Activated T-helper 2 cell treated with anti-CD3 and anti-CD28 coated beads, Interferon-gamma antibody, Interleukin-2, Interleukin-4, amounts not matched to agents 10 μg/mL and 5 μg/mL and 100 μg/mL, durations not matched to agents 14 hours and 24 hours and 36 hours (primary cell): ENCODE data around the gene FBXW8. TPM values are rescaled to one million over a fixed set of nuclear protein-coding genes. Genes with fewer than 3 reads are reported as not detected.
A peak's percentile ranks its signal among the peaks of the same experiment; 100 is the strongest.

Experiments used
- DNase-seq: peaks from one replicate; pipeline ENCODE4 v3.0.0; 2021; ENCODE audit warnings: low spot score
- H3K27ac Mint-ChIP-seq: one replicate; pipeline ENCODE4 v1.8.0; 2021; ENCODE audit warnings: mixed read lengths
- H3K27me3 Mint-ChIP-seq: one replicate; pipeline ENCODE4 v1.8.0; 2021; ENCODE audit warnings: low read depth, mixed read lengths
- H3K36me3 Mint-ChIP-seq: one replicate; pipeline ENCODE4 v1.8.0; 2021; ENCODE audit warnings: low read depth, mixed read lengths
- H3K4me1 Mint-ChIP-seq: one replicate; pipeline ENCODE4 v1.8.0; 2021; ENCODE audit warnings: low read depth, mixed read lengths
- H3K4me3 Mint-ChIP-seq: one replicate; pipeline ENCODE4 v1.8.0; 2021; ENCODE audit warnings: low read depth, mild to moderate bottlenecking, moderate library complexity, mixed read lengths
- H3K9me3 Mint-ChIP-seq: one replicate; pipeline ENCODE4 v1.8.0; 2021; ENCODE audit warnings: mixed read lengths
- intact Hi-C: fragments of 100-400 bp; cut with micrococcal nuclease; formaldehyde crosslinking; loops from one replicate; pipeline ENCODE4 v1.15.1; 2023
- total RNA-seq: library from RNA; stranded (reverse); gene quantifications from 2 replicates; pipeline ENCODE4 v1.2.3, GENCODE V29; 2022

FBXW8 gene
- total RNA-seq, 1 donor from 2014 or later, result 3.3 TPM

DNA sequence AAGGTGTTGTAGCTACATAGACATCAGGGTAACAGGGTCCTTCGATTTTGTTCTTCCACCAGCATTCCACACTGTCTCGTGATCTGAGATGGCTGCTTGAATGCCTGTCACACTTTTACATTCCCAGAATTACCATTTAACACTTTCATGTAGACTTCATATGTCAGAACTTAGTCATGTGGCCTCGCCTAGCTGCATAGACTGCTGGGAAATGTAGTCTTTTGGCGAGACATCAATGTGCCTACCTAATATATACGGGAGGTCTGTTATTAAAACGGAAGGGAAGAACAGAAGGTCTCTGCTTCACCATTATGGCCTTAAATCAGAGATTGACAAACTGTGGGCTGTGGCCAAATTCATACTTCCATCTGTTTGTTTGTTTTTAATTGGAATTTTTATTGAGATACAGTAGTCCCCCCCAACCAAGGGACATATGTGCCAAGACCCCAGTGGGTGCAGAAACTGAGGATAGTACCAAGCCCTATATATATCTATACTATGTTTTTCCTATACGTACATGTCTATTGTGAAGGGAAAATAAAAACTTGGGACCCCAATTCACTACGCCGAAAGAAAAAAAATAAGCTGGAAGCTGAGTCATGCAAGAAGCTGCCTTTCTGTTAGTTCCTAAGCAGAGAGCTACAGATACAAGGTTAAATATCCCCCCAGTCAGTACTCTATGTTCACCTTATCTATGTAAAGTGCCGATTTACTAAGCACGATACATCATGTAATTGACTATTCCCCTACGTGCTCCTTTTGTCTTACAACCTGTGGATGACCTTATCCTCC, 18.2 kb upstream of the FBXW8 start:
- Mint-ChIP-seq H3K27me3 (peaks cover 15% of the 10 kb centered on the region), H3K27ac (no peak overlapping the region), H3K4me3 (no peak overlapping the region), H3K4me1 (no peaks in the 10 kb centered on the region), H3K36me3 (no peaks in the 10 kb centered on the region), H3K9me3 (no peaks in the 10 kb centered on the region)
- DNase-seq, result no peak
- intact Hi-C loops, result no loop called here

DNA sequence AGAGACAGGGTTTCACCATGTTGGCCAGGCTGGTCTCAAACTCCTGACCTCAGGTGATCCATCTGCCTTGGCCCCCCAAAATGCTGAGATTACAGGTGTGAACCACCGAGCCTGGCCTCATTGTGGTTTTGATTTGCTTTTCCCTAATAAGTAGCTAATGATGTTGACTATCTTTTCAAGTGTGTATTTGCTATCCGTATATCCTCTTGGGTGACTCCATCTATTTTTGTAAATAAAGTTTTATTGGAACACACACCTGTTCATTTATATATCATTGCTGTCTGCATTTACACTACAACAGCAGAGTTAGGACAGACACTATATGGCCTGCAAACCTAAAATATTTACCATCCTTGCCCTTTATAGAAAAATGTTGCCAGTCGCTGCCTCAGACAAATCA, 15.8 kb upstream of the FBXW8 start:
- H3K4me1 Mint-ChIP-seq, result no peaks in the 10 kb centered on the region
- no peaks in the 10 kb centered on the region for H3K36me3 Mint-ChIP-seq
- no peak for DNase-seq
- no peak overlapping the region for H3K4me3 Mint-ChIP-seq
- H3K9me3 Mint-ChIP-seq, result no peaks in the 10 kb centered on the region
- intact Hi-C loops, result no loop called here
- no peak overlapping the region for H3K27ac Mint-ChIP-seq
- H3K27me3 Mint-ChIP-seq, result peaks cover 22% of the 10 kb centered on the region

DNA sequence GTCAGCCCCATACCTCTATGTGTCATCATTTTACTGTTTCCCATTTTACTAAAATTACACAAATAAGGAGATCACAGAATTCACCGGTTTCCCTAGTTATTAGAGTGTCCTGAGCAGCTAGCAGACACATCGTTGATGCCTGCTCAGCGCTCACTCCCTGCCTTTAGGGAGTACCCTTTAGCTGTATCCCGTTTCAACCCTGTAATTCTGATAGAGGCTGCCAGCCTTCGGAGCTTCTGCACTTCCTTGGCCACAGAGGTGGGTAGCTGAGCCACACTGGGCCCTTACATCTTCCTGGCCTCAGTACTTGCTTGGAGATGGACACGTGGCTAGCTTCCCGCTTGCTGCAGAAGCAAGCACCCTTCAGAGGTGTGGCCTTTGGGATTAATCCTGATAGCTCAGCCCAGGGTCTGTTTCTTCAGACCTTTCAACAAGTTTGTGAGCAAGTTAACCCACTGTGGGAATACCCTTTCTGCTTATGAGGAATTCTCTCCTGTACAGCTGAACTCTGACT, 14.3 kb upstream of the FBXW8 start:
- no peak overlapping the region for H3K4me3 Mint-ChIP-seq
- intact Hi-C loops, result no loop called here
- DNase-seq, result no peak
- H3K36me3 Mint-ChIP-seq, result no peaks in the 10 kb centered on the region
- H3K9me3 Mint-ChIP-seq, result no peaks in the 10 kb centered on the region
- H3K27me3 Mint-ChIP-seq, result peaks cover 27% of the 10 kb centered on the region
- H3K27ac Mint-ChIP-seq, result no peak overlapping the region
- H3K4me1 Mint-ChIP-seq, result no peaks in the 10 kb centered on the region

DNA sequence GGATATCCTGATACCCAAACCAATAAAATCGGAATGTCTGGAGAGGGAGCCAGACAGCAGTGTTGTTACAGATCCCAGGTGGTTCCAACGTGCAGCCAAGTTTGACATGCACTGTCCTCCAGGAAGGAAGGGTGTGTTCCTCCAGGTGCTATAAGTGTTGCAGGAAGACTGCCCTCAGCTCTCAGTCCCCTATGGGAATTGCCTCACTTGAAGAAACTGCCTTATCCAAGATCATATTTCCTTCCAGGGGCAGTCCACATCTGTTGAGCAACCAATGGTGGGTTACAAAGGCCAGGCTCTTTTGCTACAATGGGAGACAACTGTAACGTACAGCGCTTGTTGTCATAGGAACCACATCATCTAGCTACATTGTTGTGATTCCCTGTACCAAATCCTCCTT, 13.3 kb upstream of the FBXW8 start:
- Mint-ChIP-seq H3K27me3 (peaks cover 34% of the 10 kb centered on the region), H3K27ac (no peak overlapping the region), H3K4me1 (no peaks in the 10 kb centered on the region), H3K9me3 (no peaks in the 10 kb centered on the region), H3K36me3 (no peaks in the 10 kb centered on the region), H3K4me3 (no peak overlapping the region)
- intact Hi-C loops, result no loop called here
- no peak for DNase-seq

DNA sequence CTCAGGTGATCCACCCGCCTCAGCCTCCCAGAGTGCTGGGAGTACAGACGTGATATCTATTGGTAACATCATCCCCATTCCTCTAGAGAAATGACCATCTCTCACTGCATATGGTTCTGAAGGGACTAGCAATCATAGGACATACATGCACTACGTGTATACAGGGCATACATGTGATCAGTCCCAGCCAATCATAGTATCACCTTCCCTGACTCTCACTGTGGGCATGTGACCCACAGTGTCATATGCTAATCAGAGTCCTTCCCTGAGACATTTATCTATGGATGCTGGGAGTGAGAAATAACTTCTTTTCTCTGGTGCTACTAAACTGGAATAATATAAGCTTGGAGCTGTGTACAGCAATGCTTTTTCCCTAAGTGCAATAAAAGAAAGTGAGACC, 12.1 kb upstream of the FBXW8 start:
- H3K27me3 Mint-ChIP-seq, result peaks cover 34% of the 10 kb centered on the region
- H3K9me3 Mint-ChIP-seq, result no peaks in the 10 kb centered on the region
- no peaks in the 10 kb centered on the region for H3K36me3 Mint-ChIP-seq
- no peak for DNase-seq
- no peaks in the 10 kb centered on the region for H3K4me1 Mint-ChIP-seq
- no peak overlapping the region for H3K27ac Mint-ChIP-seq
- no peak overlapping the region for H3K4me3 Mint-ChIP-seq
- intact Hi-C loops, result no loop called here

DNA sequence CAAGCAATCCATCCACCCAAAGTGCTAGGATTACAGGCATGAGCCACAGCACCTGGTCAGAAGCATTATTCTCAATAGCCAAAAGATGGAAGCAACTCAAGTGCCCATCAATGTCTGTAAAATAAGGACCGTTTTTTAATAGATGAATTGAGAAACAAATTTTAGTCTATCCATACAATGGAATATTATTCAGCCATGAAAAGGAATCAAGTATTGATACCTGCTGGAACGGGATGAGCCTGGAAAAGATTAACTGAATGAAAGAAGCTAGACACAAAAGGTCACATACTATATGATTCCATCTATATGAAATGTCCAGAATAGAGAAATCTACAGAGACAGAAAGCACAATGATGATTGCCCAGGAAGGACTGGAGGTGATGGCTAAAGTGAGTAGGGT, 9.1 kb upstream of the FBXW8 start:
- no peaks in the 10 kb centered on the region for H3K9me3 Mint-ChIP-seq
- intact Hi-C loops, result no loop called here
- DNase-seq, result no peak
- H3K36me3 Mint-ChIP-seq, result no peaks in the 10 kb centered on the region
- H3K27me3 Mint-ChIP-seq, result peaks cover 35% of the 10 kb centered on the region
- no peaks in the 10 kb centered on the region for H3K4me1 Mint-ChIP-seq
- H3K27ac Mint-ChIP-seq, result no peak overlapping the region
- no peak overlapping the region for H3K4me3 Mint-ChIP-seq

DNA sequence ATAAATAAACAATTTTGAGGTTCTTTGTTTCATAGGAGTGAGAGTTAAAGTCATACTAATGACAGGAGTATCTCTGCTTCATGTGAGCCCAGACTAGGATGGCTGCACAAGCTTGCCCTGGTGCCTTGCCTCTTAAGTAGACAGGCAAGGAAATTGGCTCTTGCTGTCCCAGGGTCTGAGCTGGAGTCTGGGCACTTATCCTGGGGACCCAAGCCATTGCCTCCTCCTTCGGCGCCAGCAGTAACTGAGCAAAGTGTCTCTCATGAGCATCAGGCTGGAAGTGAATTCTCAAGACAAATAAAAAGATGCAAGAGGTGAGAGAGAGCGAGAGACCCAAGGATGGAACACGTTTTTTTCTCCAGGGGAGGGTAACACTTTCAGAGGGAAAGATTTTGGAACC, 6.9 kb upstream of the FBXW8 start:
- Mint-ChIP-seq H3K27me3 (peaks cover 48% of the 10 kb centered on the region), H3K27ac (no peak overlapping the region), H3K9me3 (no peaks in the 10 kb centered on the region), H3K36me3 (no peaks in the 10 kb centered on the region), H3K4me3 (no peak overlapping the region), H3K4me1 (no peaks in the 10 kb centered on the region)
- DNase-seq, result no peak
- intact Hi-C loops, result no loop called here

DNA sequence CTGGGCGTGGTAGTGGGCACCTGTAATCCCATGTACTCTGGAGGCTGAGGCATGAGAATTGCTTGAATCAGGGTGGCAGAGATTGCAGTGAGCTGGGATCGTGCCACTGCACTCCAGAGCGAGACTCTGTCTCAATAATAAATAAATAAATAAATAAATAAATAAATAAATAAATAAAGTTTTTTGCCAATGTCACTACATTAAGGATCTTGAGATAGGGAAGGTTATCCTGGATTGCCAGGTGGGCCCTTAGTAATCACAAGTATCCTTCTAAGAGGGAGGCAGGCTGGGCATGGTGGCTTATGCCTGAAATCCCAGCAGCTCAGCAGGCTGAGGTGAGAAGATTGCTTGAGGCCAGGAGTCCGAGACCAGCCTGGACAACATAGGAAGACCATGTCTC, 4.5 kb upstream of the FBXW8 start:
- H3K4me3 Mint-ChIP-seq, result no peak overlapping the region
- H3K36me3 Mint-ChIP-seq, result no peaks in the 10 kb centered on the region
- H3K4me1 Mint-ChIP-seq, result peaks cover 3% of the 10 kb centered on the region
- peaks cover 4% of the 10 kb centered on the region for H3K9me3 Mint-ChIP-seq
- no peak for DNase-seq
- peaks cover 50% of the 10 kb centered on the region for H3K27me3 Mint-ChIP-seq
- intact Hi-C loops, result no loop called here
- H3K27ac Mint-ChIP-seq, result no peak overlapping the region

DNA sequence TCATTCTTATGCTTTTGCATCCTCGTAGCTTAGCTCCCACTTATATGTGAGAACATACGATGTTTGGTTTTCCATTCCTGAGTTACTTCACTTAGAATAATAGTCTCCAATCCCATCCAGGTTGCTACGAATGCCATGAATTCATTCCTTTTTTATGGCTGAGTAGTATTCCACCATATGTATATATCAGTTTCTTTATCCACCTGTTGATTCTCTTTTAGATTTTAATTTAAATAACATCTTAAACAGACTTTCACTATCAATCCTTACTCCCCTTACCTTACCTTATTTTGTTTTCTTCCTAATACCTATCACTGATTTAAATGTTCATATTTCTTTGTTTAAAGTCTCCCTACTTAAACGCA, 488 bp upstream of the FBXW8 start:
- Mint-ChIP-seq H3K4me3 (peak overlapping the region; percentile 79), H3K4me1 (peaks cover 10% of the 10 kb centered on the region), H3K27ac (peak overlapping the region; percentile 44), H3K9me3 (peaks cover 4% of the 10 kb centered on the region), H3K27me3 (peaks cover 41% of the 10 kb centered on the region), H3K36me3 (peaks cover 8% of the 10 kb centered on the region)
- no peak for DNase-seq
- intact Hi-C loops, result loop anchor here (1.0 kb wide), 1 partner anchor 12 kb away; no protein-coding TSS in a partner anchor

DNA sequence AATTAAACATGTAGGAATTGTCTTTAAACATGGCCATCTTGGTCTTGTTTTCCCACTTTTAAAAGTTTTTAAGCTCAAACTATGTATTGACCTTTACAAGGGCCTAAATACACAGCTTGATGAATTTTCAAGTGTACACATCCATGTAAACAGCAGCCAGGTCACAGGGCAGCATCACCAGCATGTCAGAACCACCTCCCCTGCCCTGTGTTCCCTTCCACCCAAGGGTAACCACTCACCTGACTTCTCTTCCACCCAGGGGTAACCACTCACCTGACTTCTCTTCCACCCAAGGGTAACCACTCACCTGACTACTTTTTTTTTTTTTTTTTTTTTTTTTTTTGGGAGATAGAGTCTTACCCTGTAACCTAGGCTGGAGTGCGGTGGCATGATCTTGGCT, 4.6 kb downstream of the FBXW8 start:
- Mint-ChIP-seq H3K4me3 (no peak overlapping the region), H3K27ac (no peak overlapping the region), H3K36me3 (peaks cover 10% of the 10 kb centered on the region), H3K27me3 (peaks cover 35% of the 10 kb centered on the region), H3K4me1 (peaks cover 27% of the 10 kb centered on the region), H3K9me3 (peaks cover 3% of the 10 kb centered on the region)
- DNase-seq, result no peak
- intact Hi-C loops, result no loop called here

DNA sequence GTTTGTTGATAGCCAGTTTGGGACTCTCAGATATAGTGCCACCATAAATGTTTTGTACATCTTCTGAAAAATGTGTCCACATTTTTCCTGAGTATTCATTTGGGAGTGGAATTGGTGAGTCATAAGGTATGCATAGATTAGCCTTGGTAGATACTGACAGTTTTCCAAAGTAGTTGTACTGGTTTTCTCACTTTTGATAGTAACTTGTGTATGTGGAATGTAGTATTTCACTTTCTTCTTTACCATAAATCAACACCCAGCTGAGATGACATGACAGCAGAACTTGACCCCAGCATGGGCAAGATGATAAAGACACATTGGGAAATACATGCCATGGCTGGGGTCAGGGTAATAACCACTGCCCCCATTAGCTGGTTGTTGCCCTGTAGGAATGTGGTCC, 5.4 kb downstream of the FBXW8 start:
- no peak for DNase-seq
- Mint-ChIP-seq H3K27me3 (peaks cover 38% of the 10 kb centered on the region), H3K36me3 (peaks cover 10% of the 10 kb centered on the region), H3K9me3 (no peaks in the 10 kb centered on the region), H3K4me3 (no peak overlapping the region), H3K4me1 (peaks cover 30% of the 10 kb centered on the region), H3K27ac (no peak overlapping the region)
- intact Hi-C loops, result no loop called here

DNA sequence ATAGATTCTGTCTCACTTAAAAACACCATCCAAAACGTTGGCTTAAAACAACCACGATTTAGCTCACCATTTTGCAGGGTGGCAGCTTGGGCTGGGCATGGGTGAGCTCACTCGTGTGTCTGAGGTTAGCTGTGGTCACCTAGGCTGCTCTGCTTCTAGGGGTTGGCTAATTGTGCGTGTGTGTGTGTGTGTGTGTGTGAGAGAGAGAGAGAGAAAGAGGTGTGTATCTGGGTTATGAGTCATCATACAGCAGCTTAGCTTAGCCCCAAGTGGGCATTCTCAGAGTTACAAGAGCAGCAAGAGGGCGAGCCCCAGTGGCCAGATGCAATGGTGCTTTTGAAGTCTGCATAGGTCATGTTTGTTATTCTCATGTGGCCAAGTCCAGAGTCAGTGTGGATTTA, 6.0 kb downstream of the FBXW8 start:
- no peak for DNase-seq
- Mint-ChIP-seq H3K4me3 (no peak overlapping the region), H3K4me1 (peaks cover 30% of the 10 kb centered on the region), H3K36me3 (peaks cover 6% of the 10 kb centered on the region), H3K27me3 (peaks cover 39% of the 10 kb centered on the region), H3K27ac (no peak overlapping the region), H3K9me3 (no peaks in the 10 kb centered on the region)
- intact Hi-C loops, result no loop called here

DNA sequence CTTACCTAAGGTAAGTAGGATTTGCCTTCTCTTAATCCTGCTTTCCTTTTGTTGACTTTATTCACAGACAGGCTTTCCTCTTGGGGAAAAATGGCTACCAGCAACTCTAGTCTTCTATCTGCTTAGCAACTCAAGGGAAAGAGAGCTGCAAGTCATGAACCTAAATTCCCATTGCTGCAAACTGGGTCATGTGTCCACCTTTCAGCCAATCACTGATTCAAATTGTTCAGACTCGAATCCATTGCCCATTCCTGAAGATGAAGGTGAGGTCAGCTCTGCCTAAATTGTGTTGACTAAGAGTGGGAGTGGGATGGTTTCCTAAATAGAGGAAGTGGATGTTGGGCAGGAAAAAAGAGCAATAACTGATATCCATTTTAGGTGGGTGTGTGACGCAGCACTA, 7.7 kb downstream of the FBXW8 start:
- Mint-ChIP-seq H3K9me3 (no peaks in the 10 kb centered on the region), H3K27me3 (peaks cover 38% of the 10 kb centered on the region), H3K4me3 (no peak overlapping the region), H3K27ac (no peak overlapping the region), H3K36me3 (peaks cover 6% of the 10 kb centered on the region), H3K4me1 (peaks cover 40% of the 10 kb centered on the region)
- no peak for DNase-seq
- intact Hi-C loops, result no loop called here
